SK-N-SH (cell line): ENCODE measurements around the gene PIF1. TPM values are rescaled to one million over a fixed set of nuclear protein-coding genes. Genes with fewer than 3 reads are reported as not detected.

ENCODE experiments used
- CTCF ChIA-PET: fragments of 300-600, 350-600 bp; formaldehyde crosslinking; extraction: SDS; loops from one replicate; lab custom pipeline; 2021; lab: Yijun Ruan, JAX
- POLR2A ChIA-PET: fragments of 350-600 bp; sonication (Branson Sonifier 250); formaldehyde crosslinking; extraction: SDS; loops from one replicate; lab custom pipeline; 2020; ENCODE audit warnings: antibody characterized with exemption, inconsistent platforms; lab: Yijun Ruan, JAX
- DNase-seq: peaks from one replicate; pipeline ENCODE4 v3.0.0; 2012
- H2AFZ ChIP-seq: fragments of 200-600 bp; sonication (generic); 2 replicates; pipeline ENCODE4 v1.8.1; 2016; ENCODE audit warnings: antibody characterized with exemption, mild to moderate bottlenecking, low read depth
- H3F3A ChIP-seq: fragments of 200-600 bp; sonication (generic); replicated peaks from 2 replicates; pipeline ENCODE3; 2016; ENCODE audit warnings: antibody characterized with exemption, mild to moderate bottlenecking; ENCODE audit not compliant: insufficient read depth
- H3K27ac ChIP-seq, 2 experiments: fragments of 200-500 bp in 1 of 2; fragments of 200-600 bp in 1 of 2; sonication (Bioruptor generic) in 1 of 2; sonication (generic), shearing (Covaris generic) in 1 of 2; 2 replicates each; pipeline versions ENCODE4 v1.5.1 to v1.6.1; 2014 to 2016; ENCODE audit warnings: low read depth in 2 of 2, inconsistent platforms in 1 of 2, low read length in 1 of 2, mild to moderate bottlenecking in 1 of 2, mixed read lengths in 1 of 2
- H3K27me3 ChIP-seq: fragments of 200-600 bp; sonication (generic), shearing (Covaris generic); 2 replicates; pipeline ENCODE4 v1.6.1; 2016; ENCODE audit warnings: mixed run types; ENCODE audit not compliant: insufficient read depth
- H3K36me3 ChIP-seq, 2 experiments: fragments of 200-500 bp in 1 of 2; fragments of 200-600 bp in 1 of 2; sonication (Bioruptor generic) in 1 of 2; sonication (generic) in 1 of 2; replicated peaks in 1 of 2; 2 replicates each; pipeline versions ENCODE3 to v1.5.1; 2014 to 2016; ENCODE audit warnings: low read length in 1 of 2, mild to moderate bottlenecking in 1 of 2; ENCODE audit not compliant: insufficient read depth in 2 of 2, control insufficient read depth in 1 of 2
- H3K4me1 ChIP-seq, 2 experiments: fragments of 200-500 bp in 1 of 2; fragments of 200-600 bp in 1 of 2; sonication (Bioruptor generic) in 1 of 2; sonication (generic), shearing (Covaris generic) in 1 of 2; 2 replicates each; pipeline versions ENCODE4 v1.5.1 to v1.6.1; 2014 to 2016; ENCODE audit warnings: low read depth in 1 of 2, low read length in 1 of 2, mixed run types in 1 of 2; ENCODE audit not compliant: insufficient read depth in 2 of 2, control insufficient read depth in 1 of 2
- H3K4me2 ChIP-seq: fragments of 200-600 bp; sonication (generic), shearing (Covaris generic); 2 replicates; pipeline ENCODE4 v1.6.1; 2017; ENCODE audit warnings: mixed run types
- H3K4me3 ChIP-seq, 2 experiments: fragments of 200-500 bp in 1 of 2; fragments of 200-600 bp in 1 of 2; sonication (Bioruptor generic) in 1 of 2; sonication (generic), shearing (Covaris generic) in 1 of 2; 2 replicates each; pipeline versions ENCODE4 v1.5.1 to v1.8.1; 2014 to 2016; ENCODE audit warnings: low read depth in 2 of 2, inconsistent platforms in 1 of 2, low read length in 1 of 2, mild to moderate bottlenecking in 1 of 2, mixed read lengths in 1 of 2, moderate library complexity in 1 of 2
- H3K79me2 ChIP-seq: fragments of 200-600 bp; sonication (generic); 2 replicates; pipeline ENCODE4 v1.8.1; 2017; ENCODE audit warnings: mild to moderate bottlenecking; ENCODE audit not compliant: insufficient read depth
- H3K9ac ChIP-seq: fragments of 200-600 bp; sonication (generic); 2 replicates; pipeline ENCODE4 v1.6.1; 2017; ENCODE audit warnings: mixed run types
- H3K9me2 ChIP-seq: fragments of 200-600 bp; sonication (generic); 2 replicates; pipeline ENCODE4 v1.6.1; 2017; ENCODE audit warnings: mixed run types
- H3K9me3 ChIP-seq: fragments of 200-600 bp; sonication (generic); 2 replicates; pipeline ENCODE4 v1.6.1; 2017; ENCODE audit warnings: mixed run types, mild to moderate bottlenecking, moderate library complexity
- H4K20me1 ChIP-seq: fragments of 200-600 bp; sonication (generic); 2 replicates; pipeline ENCODE4 v1.6.1; 2017; ENCODE audit warnings: mild to moderate bottlenecking, mixed run types; ENCODE audit not compliant: insufficient read depth
- ELF1 ChIP-seq: IDR thresholded peaks from 2 replicates; pipeline ENCODE4 v1.4.0; 2012
- EP300 ChIP-seq, 2 experiments: IDR thresholded peaks; 2 replicates each; pipeline versions ENCODE4 v1.4.0 to v1.6.1; 2012; ENCODE audit warnings: borderline replicate concordance in 1 of 2, low read depth in 1 of 2, low read length in 1 of 2
- FOSL2 ChIP-seq: IDR thresholded peaks from 2 replicates; pipeline ENCODE4 v1.4.0; 2012; ENCODE audit warnings: low read depth, mild to moderate bottlenecking, moderate library complexity, borderline replicate concordance
- FOXM1 ChIP-seq: IDR thresholded peaks from 2 replicates; pipeline ENCODE4 v1.4.0; 2012; ENCODE audit warnings: low read depth, mild to moderate bottlenecking
- GABPA ChIP-seq: IDR thresholded peaks from 2 replicates; pipeline ENCODE4 v1.4.0; 2012; ENCODE audit warnings: low read depth, mild to moderate bottlenecking
- GATA2 ChIP-seq: sonication (generic); formaldehyde crosslinking; IDR thresholded peaks from 2 replicates; pipeline ENCODE4 v1.5.0; 2020; ENCODE audit warnings: mild to moderate bottlenecking, missing genetic modification reagents
- JUND ChIP-seq: IDR thresholded peaks from 2 replicates; pipeline ENCODE4 v1.4.0; 2012
- MEF2A ChIP-seq: IDR thresholded peaks from 2 replicates; pipeline ENCODE4 v1.4.0; 2012; ENCODE audit warnings: low read depth, borderline replicate concordance
- NRF1 ChIP-seq: IDR thresholded peaks from 2 replicates; pipeline ENCODE4 v1.6.1; 2012; ENCODE audit warnings: low read depth, mild to moderate bottlenecking, low read length
- POLR2AphosphoS5 ChIP-seq: IDR thresholded peaks from 2 replicates; pipeline ENCODE4 v1.6.1; 2012; ENCODE audit warnings: low read depth, low read length
- RAD21 ChIP-seq: IDR thresholded peaks from 2 replicates; pipeline ENCODE4 v1.6.1; 2012; ENCODE audit warnings: mild to moderate bottlenecking, low read length
- RCOR1 ChIP-seq: fragments of 150-350 bp; IDR thresholded peaks from 2 replicates; pipeline ENCODE4 v1.6.1; 2017; ENCODE audit warnings: antibody characterized with exemption, low read length
- RFX5 ChIP-seq: IDR thresholded peaks from 2 replicates; pipeline ENCODE4 v1.6.1; 2012; ENCODE audit warnings: mild to moderate bottlenecking, improper control_type of control experiment, low read length
- SIN3A ChIP-seq: IDR thresholded peaks from 2 replicates; pipeline ENCODE4 v1.6.1; 2012; ENCODE audit warnings: low read depth, mild to moderate bottlenecking, low read length, moderate library complexity, borderline replicate concordance
- TAF1 ChIP-seq: IDR thresholded peaks from 2 replicates; pipeline ENCODE4 v1.6.1; 2012; ENCODE audit warnings: low read depth, mild to moderate bottlenecking, low read length, moderate library complexity, borderline replicate concordance
- YY1 ChIP-seq: IDR thresholded peaks from 2 replicates; pipeline ENCODE4 v1.4.0; 2012; ENCODE audit warnings: low read depth, mild to moderate bottlenecking
- WGBS: methylation state at CpG from one replicate; pipeline ENCODE4 v1.1.6; 2017; ENCODE audit warnings: low lambda C conversion rate; 5-methylcytosine and 5-hydroxymethylcytosine counted together
- polyA plus RNA-seq, 3 experiments: library from polyadenylated mRNA; depleted of rRNA; stranded (reverse); fragments of >200 nt; gene quantifications; 2 replicates each; pipeline ENCODE4 v1.2.3, GENCODE V29; 2012
- TF ChIP-seq, protein P1 (sequence below): fragments of 150-350 bp; IDR thresholded peaks from 2 replicates; pipeline ENCODE4 v1.6.1; 2017; ENCODE audit warnings: antibody characterized with exemption, low read length, low read depth, borderline replicate concordance
- TF ChIP-seq, protein P2 (sequence below): IDR thresholded peaks from 2 replicates; pipeline ENCODE4 v1.4.0; 2012; ENCODE audit warnings: low read depth
- TF ChIP-seq, protein P3 (sequence below): fragments of 150-350 bp; IDR thresholded peaks from 2 replicates; pipeline ENCODE4 v1.6.1; 2016; ENCODE audit warnings: mild to moderate bottlenecking, low read depth, low read length
- TF ChIP-seq, protein P4 (sequence below): IDR thresholded peaks from 2 replicates; pipeline ENCODE4 v1.4.0; 2012; ENCODE audit warnings: low read depth, borderline replicate concordance

PIF1 gene
- polyA plus RNA-seq, 1 of the 3 experiments (the other 2 are of a cell fraction): 12.4 TPM

- no peak for TF ChIP-seq ELF1
- TF ChIP-seq FOXM1: no peak
- no peak for TF ChIP-seq GATA2 (CRISPR knock-in tag)
- TF ChIP-seq, protein P1, sequence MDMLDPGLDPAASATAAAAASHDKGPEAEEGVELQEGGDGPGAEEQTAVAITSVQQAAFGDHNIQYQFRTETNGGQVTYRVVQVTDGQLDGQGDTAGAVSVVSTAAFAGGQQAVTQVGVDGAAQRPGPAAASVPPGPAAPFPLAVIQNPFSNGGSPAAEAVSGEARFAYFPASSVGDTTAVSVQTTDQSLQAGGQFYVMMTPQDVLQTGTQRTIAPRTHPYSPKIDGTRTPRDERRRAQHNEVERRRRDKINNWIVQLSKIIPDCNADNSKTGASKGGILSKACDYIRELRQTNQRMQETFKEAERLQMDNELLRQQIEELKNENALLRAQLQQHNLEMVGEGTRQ: no peak
- no peak for TF ChIP-seq NRF1
- TF ChIP-seq MEF2A: no peak
- no peak for TF ChIP-seq RAD21
- no peak for TF ChIP-seq YY1
- no peak for TF ChIP-seq TAF1
- no peak for TF ChIP-seq FOSL2
- no peak for TF ChIP-seq JUND
- TF ChIP-seq, protein P2, sequence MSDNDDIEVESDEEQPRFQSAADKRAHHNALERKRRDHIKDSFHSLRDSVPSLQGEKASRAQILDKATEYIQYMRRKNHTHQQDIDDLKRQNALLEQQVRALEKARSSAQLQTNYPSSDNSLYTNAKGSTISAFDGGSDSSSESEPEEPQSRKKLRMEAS: no peak
- no peak for TF ChIP-seq RFX5
- TF ChIP-seq, protein P3, sequence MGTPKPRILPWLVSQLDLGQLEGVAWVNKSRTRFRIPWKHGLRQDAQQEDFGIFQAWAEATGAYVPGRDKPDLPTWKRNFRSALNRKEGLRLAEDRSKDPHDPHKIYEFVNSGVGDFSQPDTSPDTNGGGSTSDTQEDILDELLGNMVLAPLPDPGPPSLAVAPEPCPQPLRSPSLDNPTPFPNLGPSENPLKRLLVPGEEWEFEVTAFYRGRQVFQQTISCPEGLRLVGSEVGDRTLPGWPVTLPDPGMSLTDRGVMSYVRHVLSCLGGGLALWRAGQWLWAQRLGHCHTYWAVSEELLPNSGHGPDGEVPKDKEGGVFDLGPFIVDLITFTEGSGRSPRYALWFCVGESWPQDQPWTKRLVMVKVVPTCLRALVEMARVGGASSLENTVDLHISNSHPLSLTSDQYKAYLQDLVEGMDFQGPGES: no peak
- no peak for TF ChIP-seq EP300 (IDR thresholded peaks at IDR 0.05; ENCODE audit: borderline replicate concordance in 1 of 2, low read depth in 1 of 2, low read length in 1 of 2)
- TF ChIP-seq POLR2AphosphoS5: no peak
- no peak for TF ChIP-seq SIN3A
- TF ChIP-seq, protein P4, sequence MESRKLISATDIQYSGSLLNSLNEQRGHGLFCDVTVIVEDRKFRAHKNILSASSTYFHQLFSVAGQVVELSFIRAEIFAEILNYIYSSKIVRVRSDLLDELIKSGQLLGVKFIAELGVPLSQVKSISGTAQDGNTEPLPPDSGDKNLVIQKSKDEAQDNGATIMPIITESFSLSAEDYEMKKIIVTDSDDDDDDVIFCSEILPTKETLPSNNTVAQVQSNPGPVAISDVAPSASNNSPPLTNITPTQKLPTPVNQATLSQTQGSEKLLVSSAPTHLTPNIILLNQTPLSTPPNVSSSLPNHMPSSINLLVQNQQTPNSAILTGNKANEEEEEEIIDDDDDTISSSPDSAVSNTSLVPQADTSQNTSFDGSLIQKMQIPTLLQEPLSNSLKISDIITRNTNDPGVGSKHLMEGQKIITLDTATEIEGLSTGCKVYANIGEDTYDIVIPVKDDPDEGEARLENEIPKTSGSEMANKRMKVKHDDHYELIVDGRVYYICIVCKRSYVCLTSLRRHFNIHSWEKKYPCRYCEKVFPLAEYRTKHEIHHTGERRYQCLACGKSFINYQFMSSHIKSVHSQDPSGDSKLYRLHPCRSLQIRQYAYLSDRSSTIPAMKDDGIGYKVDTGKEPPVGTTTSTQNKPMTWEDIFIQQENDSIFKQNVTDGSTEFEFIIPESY: no peak
- no peak for TF ChIP-seq GABPA
- no peak for TF ChIP-seq RCOR1
- TF ChIP-seq, all 33 proteins: peak for 0
- no peak for DNase-seq
- Histone ChIP-seq H2AFZ (peak overlapping the region; percentile 96), H3F3A (no peaks in the 10 kb centered on the region), H3K4me1 (peaks cover 4 to 10% of the 10 kb centered on the region in 2 experiments; a peak in 1 of 4 replicates), H3K79me2 (no peaks in the 10 kb centered on the region), H3K36me3 (no peaks in the 10 kb centered on the region), H3K9ac (peak overlapping the region; percentile 81; the same call in 1 of the 2 replicates), H3K4me2 (peak overlapping the region; percentile 91), H3K9me2 (no peaks in the 10 kb centered on the region), H3K4me3 (peak overlapping the region; percentile 67 to 87), H3K27me3 (no peaks in the 10 kb centered on the region), H4K20me1 (no peaks in the 10 kb centered on the region), H3K27ac (no peak overlapping the region; a peak in 1 of 4 replicates), H3K9me3 (no peaks in the 10 kb centered on the region)
- POLR2A ChIA-PET: no interaction called here
- CTCF ChIA-PET: no interaction called here
- WGBS: 92% methylated on average over 25 of the region's 25 CpGs
Observed at GRCh38 chr15:64776402-64776786, 49.1 kb downstream of the PIF1 start.
